GM19324 (cell line): ENCODE data around the gene ZBTB48.
"Not testable (repeated sequence)": the region's sequence is repeated elsewhere in the genome, so short reads cannot be mapped to it uniquely, and the experiment has no call there.

Experiments
- ATAC-seq: cut with Tn5 transposase; IDR thresholded peaks from one replicate; pipeline ENCODE4 v1.9.1; 2021; ENCODE audit warnings: mild to moderate bottlenecking, moderate library complexity; ENCODE audit not compliant: unreplicated experiment, low FRiP score

ZBTB48 gene

GRCh38 chr1:6631058-6631457, 51.3 kb downstream of the ZBTB48 start:
- ATAC-seq: no peak

GRCh38 chr1:6632588-6633514, 53.1 kb downstream of the ZBTB48 start:
- no peak for ATAC-seq

- ATAC-seq: no peak
These were observed 54.7 kb downstream of the ZBTB48 start for GRCh38 chr1:6634371-6635052.

- no peak for ATAC-seq
These were observed 55.5 kb downstream of the ZBTB48 start for GRCh38 chr1:6635161-6635909.

GRCh38 chr1:6635910-6636760, 56.3 kb downstream of the ZBTB48 start:
- ATAC-seq: no peak

GRCh38 chr1:6636778-6637177, 57.0 kb downstream of the ZBTB48 start:
- ATAC-seq: not testable (repeated sequence)

GRCh38 chr1:6637770-6638169, 58.0 kb downstream of the ZBTB48 start:
- no peak for ATAC-seq

- ATAC-seq: no peak
These were observed 58.4 kb downstream of the ZBTB48 start for GRCh38 chr1:6638226-6638625.
